ENCODE measurements around the gene RHOBTB1. TPM values are rescaled to one million over a fixed set of nuclear protein-coding genes. Genes with fewer than 3 reads are reported as not detected.

The RHOBTB1 gene
- total RNA-seq, 1 experiment from 2014 or later, result 23.9 TPM

GRCh38 chr10:60952067-60952845, 8.3 kb upstream of the RHOBTB1 start:
- in situ Hi-C loops (cut with HindIII; ENCODE audit: low pct_unique_long_range_greater_than_20kb, low sequenced_read_pairs), result loop anchor here (25.0 kb wide), 1 partner anchor 90 kb away; no protein-coding TSS in a partner anchor
- no peak for DNase-seq (ENCODE audit: low read depth, low spot score)

GRCh38 chr10:60951272-60951724, 7.3 kb upstream of the RHOBTB1 start:
- in situ Hi-C loops (cut with HindIII; ENCODE audit: low pct_unique_long_range_greater_than_20kb, low sequenced_read_pairs), result loop anchor here (25.0 kb wide), 1 partner anchor 89 kb away; no protein-coding TSS in a partner anchor
- no peak for DNase-seq (ENCODE audit: low read depth, low spot score)

GRCh38 chr10:60950300-60950699, 6.3 kb upstream of the RHOBTB1 start:
- no peak for DNase-seq (ENCODE audit: low read depth, low spot score)
- in situ Hi-C loops (cut with HindIII; ENCODE audit: low pct_unique_long_range_greater_than_20kb, low sequenced_read_pairs), result loop anchor here (25.0 kb wide), 1 partner anchor 88 kb away; no protein-coding TSS in a partner anchor

GRCh38 chr10:60948851-60949250, 4.9 kb upstream of the RHOBTB1 start:
- no peak for DNase-seq (ENCODE audit: low read depth, low spot score)
- in situ Hi-C loops (cut with HindIII; ENCODE audit: low pct_unique_long_range_greater_than_20kb, low sequenced_read_pairs), result no loop called here

GRCh38 chr10:60944910-60945297, 919 bp upstream of the RHOBTB1 start:
- no peak for DNase-seq (ENCODE audit: low read depth, low spot score)
- in situ Hi-C loops (cut with HindIII; ENCODE audit: low pct_unique_long_range_greater_than_20kb, low sequenced_read_pairs), result no loop called here

GRCh38 chr10:60943316-60944057, 498 bp downstream of the RHOBTB1 start:
- peak; percentile 62 for DNase-seq (ENCODE audit: low read depth, low spot score)
- in situ Hi-C loops (cut with HindIII; ENCODE audit: low pct_unique_long_range_greater_than_20kb, low sequenced_read_pairs), result no loop called here

GRCh38 chr10:60942788-60943315, 1.1 kb downstream of the RHOBTB1 start:
- DNase-seq (ENCODE audit: low read depth, low spot score), result peak; percentile 15
- in situ Hi-C loops (cut with HindIII; ENCODE audit: low pct_unique_long_range_greater_than_20kb, low sequenced_read_pairs), result no loop called here

- DNase-seq (ENCODE audit: low read depth, low spot score), result no peak
- in situ Hi-C loops (cut with HindIII; ENCODE audit: low pct_unique_long_range_greater_than_20kb, low sequenced_read_pairs), result no loop called here
Observed at GRCh38 chr10:60942134-60942787, 1.7 kb downstream of the RHOBTB1 start.

GRCh38 chr10:60940446-60940845, 3.5 kb downstream of the RHOBTB1 start:
- DNase-seq (ENCODE audit: low read depth, low spot score), result no peak
- in situ Hi-C loops (cut with HindIII; ENCODE audit: low pct_unique_long_range_greater_than_20kb, low sequenced_read_pairs), result no loop called here

- DNase-seq (ENCODE audit: low read depth, low spot score), result no peak
- in situ Hi-C loops (cut with HindIII; ENCODE audit: low pct_unique_long_range_greater_than_20kb, low sequenced_read_pairs), result no loop called here
Observed at GRCh38 chr10:60937784-60938654, 6.0 kb downstream of the RHOBTB1 start.

- DNase-seq (ENCODE audit: low read depth, low spot score), result no peak
- in situ Hi-C loops (cut with HindIII; ENCODE audit: low pct_unique_long_range_greater_than_20kb, low sequenced_read_pairs), result no loop called here
Observed at GRCh38 chr10:60937022-60937421, 7.0 kb downstream of the RHOBTB1 start.

GRCh38 chr10:60934215-60935175, 9.5 kb downstream of the RHOBTB1 start:
- DNase-seq (ENCODE audit: low read depth, low spot score), result no peak
- in situ Hi-C loops (cut with HindIII; ENCODE audit: low pct_unique_long_range_greater_than_20kb, low sequenced_read_pairs), result no loop called here

GRCh38 chr10:60932756-60933155, 11.2 kb downstream of the RHOBTB1 start:
- in situ Hi-C loops (cut with HindIII; ENCODE audit: low pct_unique_long_range_greater_than_20kb, low sequenced_read_pairs), result no loop called here
- DNase-seq (ENCODE audit: low read depth, low spot score), result peak; percentile 91

GRCh38 chr10:60930237-60930636, 13.7 kb downstream of the RHOBTB1 start:
- no peak for DNase-seq (ENCODE audit: low read depth, low spot score)
- in situ Hi-C loops (cut with HindIII; ENCODE audit: low pct_unique_long_range_greater_than_20kb, low sequenced_read_pairs), result no loop called here

GRCh38 chr10:60921633-60922032, 22.4 kb downstream of the RHOBTB1 start:
- no peak for DNase-seq (ENCODE audit: low read depth, low spot score)
- in situ Hi-C loops (cut with HindIII; ENCODE audit: low pct_unique_long_range_greater_than_20kb, low sequenced_read_pairs), result no loop called here

GRCh38 chr10:60920479-60920878, 23.5 kb downstream of the RHOBTB1 start:
- no peak for DNase-seq (ENCODE audit: low read depth, low spot score)
- in situ Hi-C loops (cut with HindIII; ENCODE audit: low pct_unique_long_range_greater_than_20kb, low sequenced_read_pairs), result no loop called here
